K562 (cell line): ENCODE data around the gene ANKS1A. TPM values are rescaled to one million over a fixed set of nuclear protein-coding genes. Genes with fewer than 3 reads are reported as not detected.

ENCODE experiments used
- BMI1 ChIP-seq: fragments of 150-350 bp; IDR thresholded peaks from 2 replicates; pipeline ENCODE4 v1.6.1; 2014; ENCODE audit warnings: low read length
- FOXA1 ChIP-seq: fragments of 450-650 bp; IDR thresholded peaks from 2 replicates; pipeline ENCODE4 v1.6.1; 2016; ENCODE audit warnings: mild to moderate bottlenecking, borderline replicate concordance
- MIER1 ChIP-seq: fragments of 450-650 bp; IDR thresholded peaks from 2 replicates; pipeline ENCODE4 v1.6.1; 2016; ENCODE audit warnings: antibody characterized with exemption, mild to moderate bottlenecking, low read depth
- NR1H2 ChIP-seq: sonication (generic); formaldehyde crosslinking; IDR thresholded peaks from 2 replicates; pipeline ENCODE4 v1.4.0; 2020; ENCODE audit warnings: mild to moderate bottlenecking, missing genetic modification reagents
- POLR2H ChIP-seq: IDR thresholded peaks from 2 replicates; pipeline ENCODE4 v1.6.1; 2016; ENCODE audit warnings: missing genetic modification characterization, low read depth, mild to moderate bottlenecking, control low read depth, missing compliant biosample characterization, moderate library complexity
- POU5F1 ChIP-seq: fragments of 150-350 bp; IDR thresholded peaks from 2 replicates; pipeline ENCODE4 v1.6.1; 2014; ENCODE audit warnings: borderline replicate concordance, low read length, low read depth, mild to moderate bottlenecking; ENCODE audit not compliant: partially characterized antibody
- PTTG1 ChIP-seq: fragments of 450-650 bp; IDR thresholded peaks from 2 replicates; pipeline ENCODE4 v1.6.1; 2016; ENCODE audit warnings: low read depth, mild to moderate bottlenecking, missing genetic modification characterization, missing compliant biosample characterization
- RBFOX2 ChIP-seq: fragments of 200-400 bp; formaldehyde crosslinking; IDR thresholded peaks from 2 replicates; pipeline ENCODE4 v1.6.1; 2017; ENCODE audit warnings: low read depth, mild to moderate bottlenecking, low read length, moderate library complexity
- SAFB2 ChIP-seq: fragments of 200-400 bp; formaldehyde crosslinking; IDR thresholded peaks from 2 replicates; pipeline ENCODE4 v1.6.1; 2018; ENCODE audit warnings: borderline replicate concordance, low read length, low read depth, moderate library complexity; ENCODE audit not compliant: severe bottlenecking
- ZNF174 ChIP-seq: fragments of 250-450 bp; sonication (Bioruptor Pico); IDR thresholded peaks from 2 replicates; pipeline ENCODE4 v1.4.0; 2020; ENCODE audit warnings: mild to moderate bottlenecking
- ZNF778 ChIP-seq: fragments of 450-650 bp; formaldehyde crosslinking; IDR thresholded peaks from 2 replicates; pipeline ENCODE4 v1.4.0; 2020; ENCODE audit warnings: mild to moderate bottlenecking, moderate library complexity
- polyA plus RNA-seq, 8 experiments: library from polyadenylated mRNA; depleted of rRNA in 4 of 8; stranded (reverse) in 5 of 8; unstranded in 3 of 8; fragments of >200 nt; fragmentation: Nextera tagmentation in 2 of 8; fragmentation: Illumina TruSeq in 1 of 8; extraction: Ambion mirVana in 2 of 8; extraction: Trizol in 1 of 8; gene quantifications; 2 replicates each; pipeline versions ENCODE4 v1.2.1 to v1.2.3, GENCODE V29; 2011 to 2014; ENCODE audit warnings: inconsistent platforms in 1 of 8, missing spikeins in 1 of 8
- total RNA-seq, 7 experiments: library from RNA; depleted of rRNA in 6 of 7; stranded (reverse); fragments of >200 nt in 6 of 7; fragmentation: Illumina TruSeq in 2 of 7; extraction: Trizol in 2 of 7; gene quantifications; 2 replicates each; pipeline versions ENCODE4 v1.2.1 to v1.2.3, GENCODE V29; 2011 to 2021; ENCODE audit warnings: low replicate concordance in 1 of 7
- TF ChIP-seq, protein P1 (sequence below), 3 experiments: IDR thresholded peaks in 2 of 3; conservative IDR thresholded peaks in 1 of 3; 2 replicates each; pipeline ENCODE4 v1.5.1; 2011 to 2012; ENCODE audit warnings: low read length in 3 of 3, mild to moderate bottlenecking in 3 of 3, control low read depth in 2 of 3, improper control_type of control experiment in 1 of 3, inconsistent platforms in 1 of 3, low read depth in 1 of 3, mixed read lengths in 1 of 3, moderate library complexity in 1 of 3; ENCODE audit not compliant: insufficient read depth in 2 of 3
- TF ChIP-seq, protein P2 (sequence below): fragments of 450-650 bp; IDR thresholded peaks from 2 replicates; pipeline ENCODE4 v1.6.1; 2016; ENCODE audit warnings: low read depth, mild to moderate bottlenecking, moderate library complexity

Gene ANKS1A
- total and polyA plus RNA-seq, 9 of the 15 experiments (the other 6 are each of a cell fraction or from before 2014, with no cell fraction given) = 1.1 to 13.8 (median 5.3) TPM

GRCh38 chr6:35024551-35025054 lies 135.5 kb downstream of the ANKS1A start (continued):
- no peak for TF ChIP-seq POU5F1
- no peak for TF ChIP-seq MIER1
- no peak for TF ChIP-seq POLR2H (tag)
- TF ChIP-seq, protein P1, sequence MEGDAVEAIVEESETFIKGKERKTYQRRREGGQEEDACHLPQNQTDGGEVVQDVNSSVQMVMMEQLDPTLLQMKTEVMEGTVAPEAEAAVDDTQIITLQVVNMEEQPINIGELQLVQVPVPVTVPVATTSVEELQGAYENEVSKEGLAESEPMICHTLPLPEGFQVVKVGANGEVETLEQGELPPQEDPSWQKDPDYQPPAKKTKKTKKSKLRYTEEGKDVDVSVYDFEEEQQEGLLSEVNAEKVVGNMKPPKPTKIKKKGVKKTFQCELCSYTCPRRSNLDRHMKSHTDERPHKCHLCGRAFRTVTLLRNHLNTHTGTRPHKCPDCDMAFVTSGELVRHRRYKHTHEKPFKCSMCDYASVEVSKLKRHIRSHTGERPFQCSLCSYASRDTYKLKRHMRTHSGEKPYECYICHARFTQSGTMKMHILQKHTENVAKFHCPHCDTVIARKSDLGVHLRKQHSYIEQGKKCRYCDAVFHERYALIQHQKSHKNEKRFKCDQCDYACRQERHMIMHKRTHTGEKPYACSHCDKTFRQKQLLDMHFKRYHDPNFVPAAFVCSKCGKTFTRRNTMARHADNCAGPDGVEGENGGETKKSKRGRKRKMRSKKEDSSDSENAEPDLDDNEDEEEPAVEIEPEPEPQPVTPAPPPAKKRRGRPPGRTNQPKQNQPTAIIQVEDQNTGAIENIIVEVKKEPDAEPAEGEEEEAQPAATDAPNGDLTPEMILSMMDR (IDR thresholded peaks at IDR 0.05 in 2 of 3, conservative IDR thresholded peaks at IDR 0.05 in 1 of 3; ENCODE audit: insufficient read depth in 2 of 3, low read depth in 1 of 3, low read length in 3 of 3) = no peak
- no peak for TF ChIP-seq NR1H2 (CRISPR knock-in tag)
- no peak for TF ChIP-seq SAFB2
- TF ChIP-seq RBFOX2 = no peak
- no peak for TF ChIP-seq BMI1
- TF ChIP-seq, protein P2, sequence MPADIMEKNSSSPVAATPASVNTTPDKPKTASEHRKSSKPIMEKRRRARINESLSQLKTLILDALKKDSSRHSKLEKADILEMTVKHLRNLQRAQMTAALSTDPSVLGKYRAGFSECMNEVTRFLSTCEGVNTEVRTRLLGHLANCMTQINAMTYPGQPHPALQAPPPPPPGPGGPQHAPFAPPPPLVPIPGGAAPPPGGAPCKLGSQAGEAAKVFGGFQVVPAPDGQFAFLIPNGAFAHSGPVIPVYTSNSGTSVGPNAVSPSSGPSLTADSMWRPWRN = no peak
- no peak for TF ChIP-seq PTTG1 (tag)
- no peak for TF ChIP-seq ZNF778 (CRISPR knock-in tag)
- no peak for TF ChIP-seq FOXA1
- TF ChIP-seq ZNF174 (CRISPR knock-in tag) = no peak
